ENCODE data around the gene KCNQ1. TPM values are rescaled to one million over a fixed set of nuclear protein-coding genes. Genes with fewer than 3 reads are reported as not detected.

Gene KCNQ1
- total RNA-seq, 2 donors from 2014 or later = 51.4 to 55.8 TPM

DNA sequence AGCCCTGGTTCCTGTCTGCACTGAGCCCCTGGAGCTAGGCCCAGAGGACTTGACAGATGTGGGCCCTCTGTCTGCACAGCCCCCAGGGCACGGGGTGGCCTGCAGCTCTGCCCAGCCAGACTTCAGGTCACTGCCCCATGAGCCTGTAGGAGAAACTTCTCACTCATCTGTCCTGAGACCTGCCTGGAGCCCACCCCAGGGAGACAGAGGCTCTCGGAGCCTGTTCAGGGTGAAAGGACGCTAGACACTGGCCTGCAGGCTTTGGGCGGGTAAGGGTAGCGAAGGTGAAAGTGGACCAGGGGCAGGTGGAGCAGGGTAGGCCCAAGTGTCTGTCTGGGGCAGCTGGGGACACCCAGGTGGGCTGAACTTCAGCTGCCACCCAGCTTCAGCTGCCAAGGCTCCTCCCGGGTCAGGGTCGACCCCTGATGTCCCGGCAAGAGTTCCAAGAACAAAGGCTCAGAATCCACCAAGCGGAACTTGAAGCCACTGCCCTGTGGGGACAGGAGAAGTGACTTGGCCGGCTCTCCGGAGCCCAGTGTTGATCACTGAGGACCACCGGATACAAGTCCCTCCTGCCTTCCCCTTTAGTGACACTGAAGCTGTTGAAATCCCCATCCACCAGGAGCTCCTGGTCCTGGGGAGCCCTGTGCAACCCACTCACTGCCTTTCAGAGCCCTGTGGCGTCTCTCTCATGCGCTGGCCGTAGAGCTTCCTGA is 90.3 kb downstream of the KCNQ1 start:
- Histone ChIP-seq H3K36me3 (no peaks in the 10 kb centered on the region), H3K9me3 (no peaks in the 10 kb centered on the region), H3K4me3 (no peak overlapping the region), H3K27ac (no peak overlapping the region), H3K4me1 (no peaks in the 10 kb centered on the region), H3K27me3 (no peaks in the 10 kb centered on the region), H3K9ac (ENCODE audit: low read depth in 2 of 2, low read length in 2 of 2) (no peak overlapping the region)
- TF ChIP-seq, protein P1, sequence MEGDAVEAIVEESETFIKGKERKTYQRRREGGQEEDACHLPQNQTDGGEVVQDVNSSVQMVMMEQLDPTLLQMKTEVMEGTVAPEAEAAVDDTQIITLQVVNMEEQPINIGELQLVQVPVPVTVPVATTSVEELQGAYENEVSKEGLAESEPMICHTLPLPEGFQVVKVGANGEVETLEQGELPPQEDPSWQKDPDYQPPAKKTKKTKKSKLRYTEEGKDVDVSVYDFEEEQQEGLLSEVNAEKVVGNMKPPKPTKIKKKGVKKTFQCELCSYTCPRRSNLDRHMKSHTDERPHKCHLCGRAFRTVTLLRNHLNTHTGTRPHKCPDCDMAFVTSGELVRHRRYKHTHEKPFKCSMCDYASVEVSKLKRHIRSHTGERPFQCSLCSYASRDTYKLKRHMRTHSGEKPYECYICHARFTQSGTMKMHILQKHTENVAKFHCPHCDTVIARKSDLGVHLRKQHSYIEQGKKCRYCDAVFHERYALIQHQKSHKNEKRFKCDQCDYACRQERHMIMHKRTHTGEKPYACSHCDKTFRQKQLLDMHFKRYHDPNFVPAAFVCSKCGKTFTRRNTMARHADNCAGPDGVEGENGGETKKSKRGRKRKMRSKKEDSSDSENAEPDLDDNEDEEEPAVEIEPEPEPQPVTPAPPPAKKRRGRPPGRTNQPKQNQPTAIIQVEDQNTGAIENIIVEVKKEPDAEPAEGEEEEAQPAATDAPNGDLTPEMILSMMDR (IDR thresholded peaks at IDR 0.05) = no peak
- no peak for DNase-seq
- intact Hi-C loops (cut with DNase I) = no loop called here

DNA sequence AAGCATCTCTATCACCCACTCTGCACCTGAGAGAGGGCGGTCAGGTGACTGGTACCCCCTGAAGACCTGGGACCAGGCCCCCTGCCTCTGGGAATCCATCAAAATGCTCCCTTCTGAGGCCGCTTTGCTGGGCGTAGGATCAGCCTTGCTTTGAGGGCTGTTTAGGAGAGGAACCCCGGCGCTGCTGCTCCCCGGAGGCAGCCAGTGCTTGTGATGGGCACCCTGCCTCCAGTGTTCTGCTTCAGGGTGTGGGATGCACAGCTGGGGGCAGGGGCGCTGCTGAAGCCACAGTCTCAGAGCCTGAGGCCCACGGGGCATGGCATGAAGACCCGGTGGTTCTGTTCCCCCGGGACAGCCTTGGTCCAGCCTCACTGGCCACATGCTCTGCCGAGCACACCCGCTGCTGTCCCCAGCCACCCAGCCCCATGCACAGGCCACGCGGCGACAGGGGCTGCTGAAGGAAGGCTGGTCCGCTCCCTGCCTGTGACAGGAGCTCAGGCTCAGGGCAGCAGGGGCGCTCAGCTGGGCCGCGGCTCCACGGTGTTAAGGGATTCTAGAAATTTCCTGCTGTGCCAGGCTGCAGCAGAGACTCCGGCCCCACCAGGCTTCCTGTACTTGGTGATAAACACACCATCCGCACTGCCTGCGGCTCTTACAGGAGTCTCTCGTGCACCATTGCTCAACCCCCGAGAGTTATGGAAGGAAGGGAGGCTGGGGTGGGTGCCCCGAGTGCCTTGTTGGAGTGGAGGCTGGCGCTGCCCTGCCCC is 91.0 kb downstream of the KCNQ1 start:
- no peak overlapping the region for H3K27ac ChIP-seq
- no peaks in the 10 kb centered on the region for H3K4me1 ChIP-seq
- H3K27me3 ChIP-seq = no peaks in the 10 kb centered on the region
- intact Hi-C loops (cut with DNase I) = no loop called here
- no peak overlapping the region for H3K9ac ChIP-seq (ENCODE audit: low read depth in 2 of 2, low read length in 2 of 2)
- no peaks in the 10 kb centered on the region for H3K36me3 ChIP-seq
- no peak overlapping the region for H3K4me3 ChIP-seq
- no peak for DNase-seq
- TF ChIP-seq, protein P1 (IDR thresholded peaks at IDR 0.05) = no peak
- no peaks in the 10 kb centered on the region for H3K9me3 ChIP-seq

DNA sequence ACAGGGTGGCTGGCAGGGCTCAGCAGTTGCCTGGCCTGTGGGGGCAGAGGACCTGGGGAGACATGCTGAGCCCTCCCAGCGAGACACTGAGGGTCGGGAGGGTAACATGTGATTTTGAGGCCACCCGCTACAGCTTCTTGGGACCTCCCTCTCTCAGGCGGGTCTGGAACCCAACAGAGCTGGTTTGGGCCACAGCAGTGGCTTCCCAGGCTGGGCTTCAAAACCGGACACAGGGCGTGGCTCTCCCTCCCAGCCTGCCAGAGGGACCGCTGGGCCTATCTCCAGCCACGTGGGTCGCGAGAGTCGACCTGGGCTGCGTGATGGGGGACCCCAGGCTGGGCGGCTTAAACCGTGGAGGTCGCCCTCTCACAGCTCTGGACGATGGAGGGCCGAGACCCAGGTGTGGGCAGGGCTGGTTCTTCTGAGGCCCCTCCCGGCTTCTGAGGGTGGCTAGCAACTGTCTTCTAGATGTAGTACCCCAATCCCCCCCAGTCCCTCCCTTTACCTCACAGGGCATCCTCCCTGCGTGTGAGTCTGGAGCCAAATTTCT is 91.7 kb downstream of the KCNQ1 start:
- H3K4me1 ChIP-seq = no peaks in the 10 kb centered on the region
- H3K4me3 ChIP-seq = no peak overlapping the region
- no peak for DNase-seq
- H3K27ac ChIP-seq = no peak overlapping the region
- intact Hi-C loops (cut with DNase I) = no loop called here
- no peaks in the 10 kb centered on the region for H3K36me3 ChIP-seq
- H3K27me3 ChIP-seq = no peaks in the 10 kb centered on the region
- TF ChIP-seq, protein P1 (IDR thresholded peaks at IDR 0.05) = no peak
- no peaks in the 10 kb centered on the region for H3K9me3 ChIP-seq
- H3K9ac ChIP-seq (ENCODE audit: low read depth in 2 of 2, low read length in 2 of 2) = no peak overlapping the region

DNA sequence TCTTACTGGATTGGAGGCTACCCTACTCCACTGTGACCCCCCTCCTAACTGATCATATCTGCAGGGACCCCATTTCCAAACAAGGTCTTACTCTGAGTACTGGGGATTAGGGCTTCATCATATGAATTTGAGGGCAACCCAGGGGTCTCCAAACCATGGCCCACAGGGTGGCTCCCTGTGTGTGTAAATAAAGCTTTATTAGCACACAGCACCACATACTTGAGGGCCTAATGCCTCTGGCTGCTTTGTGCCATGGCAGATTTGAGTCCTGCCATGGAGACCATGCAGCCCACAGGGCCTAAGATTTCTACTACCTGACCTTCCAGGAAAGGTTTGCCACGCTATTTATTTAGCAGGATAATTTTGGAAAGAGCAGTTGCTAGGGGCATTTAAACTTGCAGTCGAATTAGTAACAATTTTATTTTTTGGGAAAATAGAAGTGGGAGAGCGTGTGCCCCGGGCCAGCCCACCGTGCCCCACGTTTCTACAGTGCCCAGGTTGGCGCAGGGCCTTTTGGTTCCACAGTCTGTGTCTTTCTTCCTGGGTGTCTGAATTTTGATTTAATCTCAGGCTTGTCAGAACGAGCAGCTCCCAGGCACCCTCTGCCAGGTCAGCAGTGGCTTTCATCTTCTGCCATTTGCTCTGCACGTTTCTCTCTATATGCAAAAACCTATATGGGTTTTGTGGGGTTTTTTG is 92.3 kb downstream of the KCNQ1 start:
- Histone ChIP-seq H3K9me3 (no peaks in the 10 kb centered on the region), H3K36me3 (no peaks in the 10 kb centered on the region), H3K4me3 (no peak overlapping the region), H3K9ac (ENCODE audit: low read depth in 2 of 2, low read length in 2 of 2) (no peak overlapping the region), H3K27ac (no peak overlapping the region), H3K4me1 (no peaks in the 10 kb centered on the region), H3K27me3 (no peaks in the 10 kb centered on the region)
- intact Hi-C loops (cut with DNase I) = no loop called here
- TF ChIP-seq, protein P1 (IDR thresholded peaks at IDR 0.05) = no peak
- DNase-seq = no peak

DNA sequence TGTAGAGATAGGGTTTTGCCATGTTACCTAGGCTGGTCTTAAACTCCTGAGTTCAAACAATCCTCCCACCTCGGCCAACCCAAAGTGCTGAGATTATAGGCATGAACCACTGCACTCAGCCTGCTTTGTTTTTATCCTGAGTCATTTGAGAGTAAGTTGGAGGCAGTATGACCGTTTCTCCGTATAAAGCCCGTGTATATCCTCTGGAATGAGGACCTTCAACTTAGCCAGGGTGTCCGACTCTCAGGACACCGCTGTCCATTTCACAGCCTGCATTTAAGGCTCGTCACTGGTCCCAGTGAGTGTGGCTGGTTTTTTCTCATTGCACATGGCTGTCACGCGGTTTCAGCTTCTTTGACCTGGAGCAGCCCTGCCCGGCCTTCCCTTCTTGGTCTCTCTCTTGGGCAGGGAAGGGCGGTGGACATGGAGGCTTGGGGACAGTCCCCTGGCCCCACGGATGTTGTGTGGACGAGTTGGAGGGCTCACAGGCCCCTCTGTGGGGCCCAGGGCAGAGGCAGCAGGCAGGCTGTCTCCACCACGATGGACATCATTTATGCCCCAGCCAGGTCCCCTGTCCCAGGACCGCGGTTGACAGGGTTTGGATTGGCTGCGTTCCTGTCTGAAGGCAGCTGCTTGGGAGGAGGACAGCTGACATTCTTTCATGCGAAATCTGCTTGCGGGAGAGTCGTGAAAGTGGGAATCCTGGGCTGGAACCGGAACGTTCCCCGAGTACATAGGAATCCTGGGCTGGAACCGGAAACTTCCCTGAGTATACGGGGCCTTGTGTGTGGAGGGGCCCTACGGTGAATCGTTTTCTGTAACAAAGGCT is 93.3 kb downstream of the KCNQ1 start:
- Histone ChIP-seq H3K9me3 (no peaks in the 10 kb centered on the region), H3K36me3 (no peaks in the 10 kb centered on the region), H3K4me3 (no peak overlapping the region), H3K4me1 (no peaks in the 10 kb centered on the region), H3K9ac (ENCODE audit: low read depth in 2 of 2, low read length in 2 of 2) (no peak overlapping the region), H3K27me3 (no peaks in the 10 kb centered on the region), H3K27ac (no peak overlapping the region)
- no peak for DNase-seq
- intact Hi-C loops (cut with DNase I) = no loop called here
- TF ChIP-seq, protein P1 (IDR thresholded peaks at IDR 0.05) = no peak
